MM.1S (cell line): ENCODE results near the gene TTC27.

Source experiments
- DNase-seq: peaks from one replicate; pipeline ENCODE4 v3.0.0-alpha.2; 2015
- H2AFZ ChIP-seq: fragments of 300-600 bp; sonication (generic); 2 replicates; pipeline ENCODE4 v1.6.0; 2016; ENCODE audit warnings: antibody characterized with exemption, low read length
- H3F3A ChIP-seq: fragments of 300-600 bp; sonication (generic); 2 replicates; pipeline ENCODE4 v1.6.1; 2016; ENCODE audit warnings: mild to moderate bottlenecking, antibody characterized with exemption, low read length, moderate library complexity, mixed read lengths; ENCODE audit not compliant: insufficient read depth
- H3K27ac ChIP-seq: fragments of 300-600 bp; sonication (generic); 2 replicates; pipeline ENCODE4 v1.5.1; 2016; ENCODE audit warnings: mild to moderate bottlenecking, low read length
- H3K27me3 ChIP-seq: fragments of 300-600 bp; sonication (generic); replicated peaks from 2 replicates; pipeline ENCODE4 v1.6.0; 2016; ENCODE audit warnings: low read length; ENCODE audit not compliant: insufficient read depth
- H3K36me3 ChIP-seq: fragments of 300-600 bp; sonication (generic); replicated peaks from 2 replicates; pipeline ENCODE4 v1.6.1; 2016; ENCODE audit warnings: mild to moderate bottlenecking, low read length, mixed read lengths; ENCODE audit not compliant: insufficient read depth
- H3K4me1 ChIP-seq: fragments of 300-600 bp; sonication (generic); 2 replicates; pipeline ENCODE4 v1.6.1; 2016; ENCODE audit warnings: low read length, mixed read lengths
- H3K4me2 ChIP-seq: fragments of 300-600 bp; sonication (generic); 2 replicates; pipeline ENCODE4 v1.6.0; 2016; ENCODE audit warnings: low read depth, low read length
- H3K4me3 ChIP-seq: fragments of 300-600 bp; sonication (generic); 2 replicates; pipeline ENCODE4 v1.5.1; 2016; ENCODE audit warnings: low read length, mixed read lengths
- H3K79me2 ChIP-seq: fragments of 300-600 bp; sonication (generic); 2 replicates; pipeline ENCODE4 v1.6.1; 2016; ENCODE audit warnings: mixed run types, low read length, mixed read lengths
- H3K9ac ChIP-seq: fragments of 300-600 bp; sonication (generic); 2 replicates; pipeline ENCODE4 v1.6.1; 2016; ENCODE audit warnings: low read length, mixed read lengths
- H3K9me2 ChIP-seq: fragments of 300-600 bp; sonication (generic); replicated peaks from 2 replicates; pipeline ENCODE4 v1.6.1; 2016; ENCODE audit warnings: mild to moderate bottlenecking, low read length, mixed read lengths; ENCODE audit not compliant: insufficient read depth
- H3K9me3 ChIP-seq: fragments of 300-600 bp; sonication (generic); replicated peaks from 2 replicates; pipeline ENCODE4 v1.6.1; 2016; ENCODE audit warnings: mild to moderate bottlenecking, low read length, mixed read lengths; ENCODE audit not compliant: insufficient read depth
- H4K20me1 ChIP-seq: fragments of 300-600 bp; sonication (generic); 2 replicates; pipeline ENCODE4 v1.6.1; 2016; ENCODE audit warnings: mild to moderate bottlenecking, low read length, moderate library complexity, mixed read lengths; ENCODE audit not compliant: insufficient read depth
- CTCF ChIP-seq: fragments of 300-600 bp; sonication (generic); IDR thresholded peaks from 2 replicates; pipeline ENCODE4 v1.5.1; 2016; ENCODE audit warnings: antibody characterized with exemption, low read length, mixed read lengths
- EZH2 ChIP-seq: fragments of 300-600 bp; sonication (generic); optimal IDR thresholded peaks from 2 replicates; pipeline ENCODE3; 2017; ENCODE audit warnings: low read depth, mild to moderate bottlenecking, antibody characterized with exemption, low read length, mixed read lengths
- EZH2phosphoT487 ChIP-seq: fragments of 300-600 bp; sonication (generic); IDR thresholded peaks from 2 replicates; pipeline ENCODE4 v1.6.1; 2018; ENCODE audit warnings: antibody characterized with exemption, low read length

TTC27 gene

GRCh38 chr2:32732120-32732519 lies 104.3 kb downstream of the TTC27 start:
- Histone ChIP-seq H3K27me3 (no peaks in the 10 kb centered on the region), H3K36me3 (no peaks in the 10 kb centered on the region), H3K9ac (no peak overlapping the region)

DNA sequence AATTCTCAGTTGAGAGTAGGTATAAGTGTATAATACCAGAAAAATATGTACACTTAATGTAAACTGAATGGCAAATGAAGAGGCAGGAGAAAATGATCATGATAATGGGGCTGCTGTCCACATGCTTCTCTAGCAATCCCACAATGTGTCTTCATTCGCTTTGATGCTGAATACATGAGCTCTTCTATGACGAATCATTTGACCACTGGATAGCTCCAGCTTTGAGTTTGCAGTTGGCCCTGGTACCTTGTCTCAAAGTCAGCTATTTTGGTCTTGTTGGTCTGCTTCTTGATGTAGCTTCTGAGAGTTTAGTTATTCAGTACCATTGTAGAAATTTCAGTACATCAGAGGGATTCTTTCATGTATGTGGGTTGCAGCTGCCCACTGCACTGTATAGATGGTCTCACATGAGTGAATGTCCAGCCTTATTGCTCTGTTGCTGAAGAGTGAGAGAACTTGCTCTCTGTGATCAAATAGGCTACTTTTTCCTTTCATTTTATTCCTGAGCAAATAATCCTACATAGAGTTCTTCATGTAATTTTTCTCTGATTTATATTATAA lies 105.1 kb downstream of the TTC27 start:
- Histone ChIP-seq H4K20me1 (no peaks in the 10 kb centered on the region), H3K9me3 (no peaks in the 10 kb centered on the region), H3K79me2 (no peaks in the 10 kb centered on the region), H3F3A (no peaks in the 10 kb centered on the region), H3K27ac (no peak overlapping the region), H3K4me3 (no peak overlapping the region), H2AFZ (no peak overlapping the region), H3K36me3 (no peaks in the 10 kb centered on the region), H3K4me2 (no peak overlapping the region), H3K9me2 (no peaks in the 10 kb centered on the region), H3K9ac (no peak overlapping the region), H3K4me1 (no peaks in the 10 kb centered on the region), H3K27me3 (no peaks in the 10 kb centered on the region)
- no peak for TF ChIP-seq CTCF
- TF ChIP-seq EZH2phosphoT487: no peak
- TF ChIP-seq EZH2: no peak
- DNase-seq: no peak

More at GRCh38 chr2:32732120-32732519, 104.3 kb downstream of the TTC27 start:
- H3K4me2 ChIP-seq: no peak overlapping the region
- TF ChIP-seq EZH2 (no peak), EZH2phosphoT487 (no peak), CTCF (no peak)
- H3K9me2 ChIP-seq: no peaks in the 10 kb centered on the region
- H3K4me3 ChIP-seq: no peak overlapping the region
- H3K4me1 ChIP-seq: no peaks in the 10 kb centered on the region
- H3F3A ChIP-seq: no peaks in the 10 kb centered on the region
- H4K20me1 ChIP-seq: no peaks in the 10 kb centered on the region
- no peaks in the 10 kb centered on the region for H3K9me3 ChIP-seq
- no peak for DNase-seq
- H3K79me2 ChIP-seq: no peaks in the 10 kb centered on the region
- no peak overlapping the region for H3K27ac ChIP-seq
- H2AFZ ChIP-seq: no peak overlapping the region

DNA sequence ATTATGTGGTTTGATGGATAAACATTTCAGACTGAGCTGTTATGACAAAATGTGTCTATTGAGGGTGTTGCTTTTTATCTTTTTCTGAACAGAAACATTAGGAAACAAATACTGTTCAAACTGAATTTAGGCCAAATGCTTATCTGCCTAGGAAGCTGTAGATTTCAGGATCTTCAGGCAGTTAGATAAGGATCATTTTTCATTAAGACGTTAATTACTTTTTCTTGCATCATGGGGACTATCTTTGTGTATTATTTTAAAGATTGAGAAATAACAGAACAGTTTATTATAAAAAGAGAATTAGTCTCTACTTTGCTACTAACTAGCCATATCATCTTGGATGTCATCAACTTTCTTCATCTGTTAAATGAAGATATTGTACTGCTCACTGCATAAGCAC lies 107.5 kb downstream of the TTC27 start:
- Histone ChIP-seq H3K9ac (no peak overlapping the region), H4K20me1 (no peaks in the 10 kb centered on the region), H3K79me2 (no peaks in the 10 kb centered on the region), H3K4me2 (no peak overlapping the region), H3K9me3 (no peaks in the 10 kb centered on the region), H3K27me3 (no peaks in the 10 kb centered on the region), H3K4me3 (no peak overlapping the region), H3K4me1 (no peaks in the 10 kb centered on the region), H2AFZ (no peak overlapping the region), H3K36me3 (no peaks in the 10 kb centered on the region), H3K9me2 (no peaks in the 10 kb centered on the region), H3K27ac (no peak overlapping the region), H3F3A (no peaks in the 10 kb centered on the region)
- no peak for DNase-seq
- TF ChIP-seq EZH2phosphoT487 (no peak), EZH2 (no peak), CTCF (no peak)
